Diencephalon (tissue), 1 donor: ENCODE data around the gene NR3C1. TPM values are rescaled to one million over a fixed set of nuclear protein-coding genes. Genes with fewer than 3 reads are reported as not detected.

ENCODE experiments used
- small RNA-seq: library from RNA; depleted of rRNA; stranded (forward); fragments of <200 nt; gene quantifications from one replicate; pipeline ENCODE3, GENCODE V24; 2014
- total RNA-seq: library from RNA; depleted of rRNA; stranded (reverse); fragments of >200 nt; gene quantifications from one replicate; pipeline ENCODE4 v1.2.3, GENCODE V29; 2014

The NR3C1 gene
- 39.7 TPM for total RNA-seq

GRCh38 chr5:143403593-143404415 lies at the start of gene NR3C1:
Gene NR3C1 (minus strand): TSS chr5:143403686. CDS start chr5:143400839, 2,847 bp downstream.

Small RNA genes within 50 kb of the gene (small RNA-seq; reads per million reads assigned to genes)
- gene AC091925.2 = not detected
